ENCODE measurements around the gene SDC4. TPM values are rescaled to one million over a fixed set of nuclear protein-coding genes. Genes with fewer than 3 reads are reported as not detected.

The SDC4 gene
- total RNA-seq, 1 experiment from 2014 or later, result 242 TPM

DNA sequence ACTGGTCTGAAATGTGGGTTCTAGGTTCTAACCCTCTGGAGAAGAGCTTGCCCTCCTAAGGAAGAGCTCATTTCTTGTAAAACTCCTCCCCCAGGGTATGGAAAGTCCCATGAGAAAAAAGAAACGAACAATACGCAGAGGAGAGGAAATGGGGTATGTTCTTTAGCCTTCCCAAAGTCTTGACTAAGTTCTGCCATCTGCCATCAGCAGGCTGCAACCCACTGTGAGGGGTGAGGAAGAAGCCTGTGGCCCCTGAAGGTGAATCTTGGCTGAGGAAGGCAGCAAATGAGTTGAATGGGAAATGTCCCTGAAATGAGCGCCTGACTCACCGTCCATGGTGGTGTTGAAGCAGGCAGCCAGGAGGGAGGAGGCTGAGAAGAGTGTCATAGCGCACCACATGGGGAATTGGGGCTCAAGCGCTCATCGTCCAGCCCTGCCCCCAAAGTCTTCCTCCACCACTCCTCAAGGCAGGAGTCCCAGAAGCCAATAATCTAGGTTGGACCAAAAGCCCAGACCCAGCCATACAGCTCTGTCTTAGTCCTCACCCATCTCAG lies 29.8 kb downstream of the SDC4 start:
- DNase-seq, result no peak
- no peak overlapping the region for H3K4me3 Mint-ChIP-seq (ENCODE audit: unreplicated experiment)
- no peaks in the 10 kb centered on the region for H3K36me3 ChIP-seq (ENCODE audit: control insufficient read depth, insufficient read depth, low read length)

GRCh38 chr20:45317826-45318225 lies 30.4 kb downstream of the SDC4 start:
- ChIA-PET POLR2A (no interaction called here), CTCF (interaction anchor here (0.9 to 7.4 kb wide), 10 partner anchors 9 to 453 kb away, joined by 3 to 278 read pairs (median 8); partner anchors contain the start of genes MATN4 and SYS1)
- intact Hi-C loops (cut with micrococcal nuclease; ENCODE audit: unreplicated experiment), result loop anchor here (10.0 kb wide), 1 partner anchor 307 kb away; the partner anchor contains the start of gene WFDC10A
- no peak overlapping the region for H3K4me3 Mint-ChIP-seq (ENCODE audit: unreplicated experiment)
- no peaks in the 10 kb centered on the region for H3K9me3 Mint-ChIP-seq (ENCODE audit: unreplicated experiment)
- H3K36me3 Mint-ChIP-seq (ENCODE audit: insufficient read depth, unreplicated experiment), result no peaks in the 10 kb centered on the region
- TF ChIP-seq, protein P1, sequence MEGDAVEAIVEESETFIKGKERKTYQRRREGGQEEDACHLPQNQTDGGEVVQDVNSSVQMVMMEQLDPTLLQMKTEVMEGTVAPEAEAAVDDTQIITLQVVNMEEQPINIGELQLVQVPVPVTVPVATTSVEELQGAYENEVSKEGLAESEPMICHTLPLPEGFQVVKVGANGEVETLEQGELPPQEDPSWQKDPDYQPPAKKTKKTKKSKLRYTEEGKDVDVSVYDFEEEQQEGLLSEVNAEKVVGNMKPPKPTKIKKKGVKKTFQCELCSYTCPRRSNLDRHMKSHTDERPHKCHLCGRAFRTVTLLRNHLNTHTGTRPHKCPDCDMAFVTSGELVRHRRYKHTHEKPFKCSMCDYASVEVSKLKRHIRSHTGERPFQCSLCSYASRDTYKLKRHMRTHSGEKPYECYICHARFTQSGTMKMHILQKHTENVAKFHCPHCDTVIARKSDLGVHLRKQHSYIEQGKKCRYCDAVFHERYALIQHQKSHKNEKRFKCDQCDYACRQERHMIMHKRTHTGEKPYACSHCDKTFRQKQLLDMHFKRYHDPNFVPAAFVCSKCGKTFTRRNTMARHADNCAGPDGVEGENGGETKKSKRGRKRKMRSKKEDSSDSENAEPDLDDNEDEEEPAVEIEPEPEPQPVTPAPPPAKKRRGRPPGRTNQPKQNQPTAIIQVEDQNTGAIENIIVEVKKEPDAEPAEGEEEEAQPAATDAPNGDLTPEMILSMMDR (IDR thresholded peaks at IDR 0.05; ENCODE audit: insufficient read depth in 1 of 2, low read depth in 1 of 2, low read length in 1 of 2, severe bottlenecking in 1 of 2, unreplicated experiment in 1 of 2), result no peak
- no peaks in the 10 kb centered on the region for H3K36me3 ChIP-seq (ENCODE audit: control insufficient read depth, insufficient read depth, low read length)
- H3K4me1 ChIP-seq, result no peaks in the 10 kb centered on the region
- peaks cover 7% of the 10 kb centered on the region for H3K27me3 Mint-ChIP-seq (ENCODE audit: insufficient read depth, unreplicated experiment)
- DNase-seq, result no peak
- no peak overlapping the region for H3K27ac Mint-ChIP-seq (ENCODE audit: unreplicated experiment)
- BruUV-seq (replicated peaks), result no TSS peak
- H3K9me3 ChIP-seq, result no peaks in the 10 kb centered on the region
- no peak overlapping the region for H3K4me3 ChIP-seq (ENCODE audit: low read depth, low read length)
- no peaks in the 10 kb centered on the region for H3K4me1 Mint-ChIP-seq (ENCODE audit: low read depth, unreplicated experiment)
- H3K27me3 ChIP-seq (replicated peaks; ENCODE audit: control insufficient read depth, insufficient read depth, low read length), result no peaks in the 10 kb centered on the region; the same call in 1 of the 2 replicates

More for the DNA sequence above, 29.8 kb downstream of the SDC4 start:
- intact Hi-C loops (cut with micrococcal nuclease; ENCODE audit: unreplicated experiment), result loop anchor here (10.0 kb wide), 1 partner anchor 306 kb away; the partner anchor contains the start of gene WFDC10A
- no peaks in the 10 kb centered on the region for H3K4me1 ChIP-seq
- Mint-ChIP-seq H3K27me3 (ENCODE audit: insufficient read depth, unreplicated experiment) (peaks cover 7% of the 10 kb centered on the region), H3K27ac (ENCODE audit: unreplicated experiment) (no peak overlapping the region), H3K9me3 (ENCODE audit: unreplicated experiment) (no peaks in the 10 kb centered on the region), H3K36me3 (ENCODE audit: insufficient read depth, unreplicated experiment) (peaks cover under 1% of the 10 kb centered on the region), H3K4me1 (ENCODE audit: low read depth, unreplicated experiment) (no peaks in the 10 kb centered on the region)
- TF ChIP-seq, protein P1 (IDR thresholded peaks at IDR 0.05; ENCODE audit: insufficient read depth in 1 of 2, low read depth in 1 of 2, low read length in 1 of 2, severe bottlenecking in 1 of 2, unreplicated experiment in 1 of 2), result no peak
- ChIA-PET CTCF (interaction anchor here (0.6 to 7.4 kb wide), 25 partner anchors 10 to 820 kb away, joined by 3 to 278 read pairs (median 4); partner anchors contain the start of genes MATN4, PIGT, SYS1 and WFDC3), POLR2A (interaction anchor here (0.6 to 0.7 kb wide), 5 partner anchors 45 to 453 kb away, joined by 3 to 6 read pairs (median 4); partner anchors contain the start of gene WFDC2)
- no peak overlapping the region for H3K4me3 ChIP-seq (ENCODE audit: low read depth, low read length)
- H3K9me3 ChIP-seq, result no peaks in the 10 kb centered on the region
- H3K27me3 ChIP-seq (replicated peaks; ENCODE audit: control insufficient read depth, insufficient read depth, low read length), result no peaks in the 10 kb centered on the region; the same call in 1 of the 2 replicates
- BruUV-seq (replicated peaks), result no TSS peak

GRCh38 chr20:45316150-45317080 lies 31.8 kb downstream of the SDC4 start:
- H3K9me3 Mint-ChIP-seq (ENCODE audit: unreplicated experiment), result no peaks in the 10 kb centered on the region
- no peaks in the 10 kb centered on the region for H3K4me1 ChIP-seq
- H3K4me1 Mint-ChIP-seq (ENCODE audit: low read depth, unreplicated experiment), result peaks cover under 1% of the 10 kb centered on the region
- TF ChIP-seq, protein P1 (IDR thresholded peaks at IDR 0.05; ENCODE audit: insufficient read depth in 1 of 2, low read depth in 1 of 2, low read length in 1 of 2, severe bottlenecking in 1 of 2, unreplicated experiment in 1 of 2), result no peak
- no peak overlapping the region for H3K4me3 Mint-ChIP-seq (ENCODE audit: unreplicated experiment)
- ChIA-PET POLR2A (no interaction called here), CTCF (interaction anchor here (0.6 to 3.0 kb wide), 5 partner anchors 23 to 455 kb away, joined by 3 to 22 read pairs (median 4); no protein-coding TSS in a partner anchor)
- H3K27ac Mint-ChIP-seq (ENCODE audit: unreplicated experiment), result no peak overlapping the region
- BruUV-seq (replicated peaks), result no TSS peak
- no peaks in the 10 kb centered on the region for H3K36me3 Mint-ChIP-seq (ENCODE audit: insufficient read depth, unreplicated experiment)
- no peaks in the 10 kb centered on the region for H3K9me3 ChIP-seq
- no peaks in the 10 kb centered on the region for H3K36me3 ChIP-seq (ENCODE audit: control insufficient read depth, insufficient read depth, low read length)
- peaks cover 7% of the 10 kb centered on the region for H3K27me3 Mint-ChIP-seq (ENCODE audit: insufficient read depth, unreplicated experiment)
- DNase-seq, result no peak
- no peak overlapping the region for H3K4me3 ChIP-seq (ENCODE audit: low read depth, low read length)
- no peaks in the 10 kb centered on the region; the same call in 1 of the 2 replicates for H3K27me3 ChIP-seq (replicated peaks; ENCODE audit: control insufficient read depth, insufficient read depth, low read length)
- intact Hi-C loops (cut with micrococcal nuclease; ENCODE audit: unreplicated experiment), result loop anchor here (10.0 kb wide), 1 partner anchor 308 kb away; the partner anchor contains the start of gene WFDC10A

Data from Caco-2 (cell line).